Effector memory CD4-positive, alpha-beta T cell (primary cell): ENCODE measurements around the gene UGDH.

Experiments
- DNase-seq, 3 donors: peaks; one replicate each; pipeline ENCODE4 v3.0.0-alpha.2; 2020
- H3K27ac ChIP-seq: 2 replicates; pipeline ENCODE4 v1.7.0; 2013; ENCODE audit warnings: mild to moderate bottlenecking, low read length, moderate library complexity; ENCODE audit not compliant: insufficient read depth, poor library complexity, severe bottlenecking
- H3K27me3 ChIP-seq: replicated peaks from 2 replicates; pipeline ENCODE4 v1.7.0; 2013; ENCODE audit warnings: mild to moderate bottlenecking, low read length; ENCODE audit not compliant: insufficient read depth, control insufficient read depth, poor library complexity, severe bottlenecking
- H3K36me3 ChIP-seq: 2 replicates; pipeline ENCODE4 v1.7.0; 2013; ENCODE audit warnings: mild to moderate bottlenecking, low read length, moderate library complexity; ENCODE audit not compliant: control insufficient read depth, insufficient read depth
- H3K4me1 ChIP-seq: 2 replicates; pipeline ENCODE4 v1.7.0; 2013; ENCODE audit warnings: low read length, mild to moderate bottlenecking; ENCODE audit not compliant: control insufficient read depth, insufficient read depth, poor library complexity, severe bottlenecking
- H3K4me3 ChIP-seq: 2 replicates; pipeline ENCODE4 v1.7.0; 2013; ENCODE audit warnings: low read length, low read depth, mild to moderate bottlenecking; ENCODE audit not compliant: insufficient read depth, poor library complexity, severe bottlenecking
- H3K9me3 ChIP-seq: 2 replicates; pipeline ENCODE4 v1.7.0; 2013; ENCODE audit warnings: mild to moderate bottlenecking, low read length, moderate library complexity; ENCODE audit not compliant: control insufficient read depth

Gene UGDH

GRCh38 chr4:39530682-39531081 is 3.4 kb upstream of the UGDH start:
- no peak overlapping the region for H3K4me3 ChIP-seq
- H3K4me1 ChIP-seq, result peaks cover 14% of the 10 kb centered on the region
- no peak for DNase-seq
- no peaks in the 10 kb centered on the region for H3K36me3 ChIP-seq
- no peak overlapping the region for H3K27ac ChIP-seq
- no peaks in the 10 kb centered on the region for H3K9me3 ChIP-seq
- no peaks in the 10 kb centered on the region for H3K27me3 ChIP-seq

DNA sequence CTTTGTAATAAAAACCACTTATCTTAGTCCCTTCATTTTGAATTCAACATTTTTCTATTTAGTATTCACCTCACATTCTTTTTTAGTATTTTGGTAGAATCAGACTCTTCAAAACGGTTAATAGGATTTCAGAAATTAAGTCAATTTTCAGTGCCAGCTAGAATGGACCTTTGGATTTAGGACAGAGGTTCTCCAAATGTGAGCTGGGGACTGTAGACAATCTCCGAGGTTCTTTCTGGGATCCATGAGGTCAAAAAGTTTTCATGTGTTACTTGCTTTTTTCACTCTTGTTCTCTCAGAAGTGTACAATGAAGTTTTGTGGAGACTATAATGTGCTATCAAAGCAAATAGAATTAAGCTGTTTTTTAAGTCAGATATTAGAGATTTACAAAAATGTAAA is 2.3 kb upstream of the UGDH start:
- Histone ChIP-seq H3K9me3 (no peaks in the 10 kb centered on the region), H3K27me3 (no peaks in the 10 kb centered on the region), H3K4me1 (peaks cover 14% of the 10 kb centered on the region), H3K4me3 (no peak overlapping the region), H3K27ac (no peak overlapping the region), H3K36me3 (no peaks in the 10 kb centered on the region)
- DNase-seq, result no peak

DNA sequence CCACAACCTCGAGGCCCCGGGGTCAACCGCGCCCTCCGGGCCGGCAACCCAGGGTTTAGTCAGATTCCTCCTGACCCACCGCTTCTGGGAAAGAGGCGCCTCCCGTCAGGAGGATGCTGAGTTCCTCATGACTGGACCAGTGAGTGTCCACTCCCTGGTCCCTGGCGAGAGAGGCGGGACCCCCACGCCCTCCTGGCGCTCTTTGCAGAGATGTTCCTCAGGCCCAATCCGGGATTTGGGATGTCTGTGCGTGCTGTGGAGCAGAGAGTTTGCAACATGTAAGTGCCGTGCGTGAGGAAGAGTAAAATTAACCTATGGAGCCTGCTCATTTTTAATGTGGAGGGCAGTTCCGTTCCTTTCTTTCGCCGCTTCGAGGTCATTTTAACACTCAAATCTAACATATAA is 824 bp upstream of the UGDH start:
- Histone ChIP-seq H3K4me1 (peaks cover 14% of the 10 kb centered on the region), H3K4me3 (peak overlapping the region; percentile 92), H3K27me3 (no peaks in the 10 kb centered on the region), H3K36me3 (no peaks in the 10 kb centered on the region), H3K9me3 (no peaks in the 10 kb centered on the region), H3K27ac (peak overlapping the region; percentile 68)
- no peak for DNase-seq

DNA sequence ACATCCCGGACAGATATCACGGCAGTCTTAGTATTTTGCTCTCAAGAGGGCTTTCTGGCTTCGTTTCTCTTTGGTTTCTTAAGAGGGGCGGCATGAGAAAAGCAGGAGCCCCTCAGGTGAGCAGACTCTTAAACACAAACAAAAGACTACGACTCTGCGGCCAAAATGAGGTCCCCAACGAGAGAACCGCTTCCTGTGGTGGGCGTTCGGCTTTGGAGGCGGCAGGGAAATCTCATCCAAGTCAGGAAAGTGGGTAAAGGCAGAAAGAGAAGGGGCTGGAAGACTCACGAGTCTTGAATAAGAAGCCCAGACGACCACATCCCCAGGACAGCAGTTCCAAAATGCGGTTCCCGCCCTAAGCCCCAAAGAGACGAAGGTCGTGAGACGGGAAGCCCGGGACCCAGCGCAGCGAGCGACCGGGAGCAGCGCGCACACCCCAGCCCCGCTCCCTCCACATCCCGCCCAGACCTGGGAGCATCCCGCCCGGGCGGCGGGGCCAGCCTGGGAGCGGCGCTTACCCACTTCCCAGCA is 409 bp downstream of the UGDH start:
- peak in 2 of 3 donors; percentile 1 to 2 for DNase-seq
- no peaks in the 10 kb centered on the region for H3K27me3 ChIP-seq

GRCh38 chr4:39525822-39526690 is 1.2 kb downstream of the UGDH start:
- H3K36me3 ChIP-seq, result no peaks in the 10 kb centered on the region
- no peaks in the 10 kb centered on the region for H3K9me3 ChIP-seq
- no peak for DNase-seq
- H3K4me3 ChIP-seq, result peak overlapping the region; percentile 92
- no peak overlapping the region for H3K27ac ChIP-seq
- H3K4me1 ChIP-seq, result peaks cover 14% of the 10 kb centered on the region
- no peaks in the 10 kb centered on the region for H3K27me3 ChIP-seq

More for the DNA sequence above, 409 bp downstream of the UGDH start:
- Histone ChIP-seq H3K36me3 (no peaks in the 10 kb centered on the region), H3K27ac (peak overlapping the region; percentile 68), H3K9me3 (no peaks in the 10 kb centered on the region), H3K4me3 (peak overlapping the region; percentile 92), H3K4me1 (peaks cover 14% of the 10 kb centered on the region)

DNA sequence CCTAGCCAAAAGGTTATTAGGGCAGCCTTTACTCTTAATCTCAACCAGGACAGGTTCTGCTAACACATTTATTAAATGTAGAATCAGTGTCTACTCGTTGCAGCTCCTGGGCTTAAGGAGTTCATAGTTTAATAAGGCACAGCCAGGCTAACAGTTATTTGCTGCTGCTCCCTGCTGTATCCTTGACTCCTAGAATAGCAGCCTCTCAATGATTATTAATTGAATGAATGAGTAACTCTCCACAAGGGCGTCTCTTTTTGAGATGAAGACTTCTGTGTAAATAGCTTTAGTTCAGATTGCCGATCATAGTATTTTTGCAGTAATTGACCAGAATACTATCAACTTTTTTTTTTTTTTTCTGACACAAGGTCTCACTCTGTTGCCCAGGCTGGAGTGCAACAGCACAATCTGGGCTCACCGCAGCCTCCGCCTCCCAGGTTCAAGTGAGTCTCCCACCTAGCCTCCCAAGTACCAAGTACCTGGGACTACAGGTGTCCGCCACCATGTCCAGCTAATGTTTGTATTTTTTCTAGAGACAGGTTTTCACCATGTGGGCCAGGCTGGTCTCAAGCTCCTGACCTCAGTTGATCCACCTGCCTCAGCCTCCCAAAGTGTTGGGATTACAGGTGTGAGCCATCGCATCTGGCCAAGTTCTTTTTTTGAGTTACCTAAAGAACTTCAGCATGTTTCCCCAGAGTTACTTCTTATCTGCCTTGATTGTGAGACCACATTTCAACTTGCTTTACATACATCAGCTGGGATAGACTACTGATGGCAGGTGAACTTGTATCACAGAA is 2.9 kb downstream of the UGDH start:
- peaks cover 14% of the 10 kb centered on the region for H3K4me1 ChIP-seq
- no peak for DNase-seq
- no peaks in the 10 kb centered on the region for H3K36me3 ChIP-seq
- H3K4me3 ChIP-seq, result no peak overlapping the region
- H3K27me3 ChIP-seq, result no peaks in the 10 kb centered on the region
- no peaks in the 10 kb centered on the region for H3K9me3 ChIP-seq
- H3K27ac ChIP-seq, result no peak overlapping the region

DNA sequence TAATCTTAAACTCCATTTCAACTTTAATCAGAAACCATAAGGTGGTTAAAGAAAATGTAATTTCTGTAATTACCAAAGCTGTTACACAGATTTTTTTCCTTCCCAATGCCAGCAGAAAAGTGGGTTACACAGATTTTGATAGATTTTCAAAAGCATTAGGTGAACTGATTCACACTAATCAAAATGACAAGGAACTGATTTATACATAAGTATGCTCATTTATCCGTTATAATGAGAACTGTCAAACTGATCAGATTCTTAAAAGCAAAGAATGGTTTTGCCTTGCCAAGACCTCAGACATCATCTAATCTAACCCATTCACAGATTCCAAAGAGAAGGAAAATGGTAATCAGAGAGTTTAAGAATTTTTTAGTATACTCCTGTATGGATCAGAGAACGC is 5.2 kb downstream of the UGDH start:
- Histone ChIP-seq H3K4me1 (peaks cover 8% of the 10 kb centered on the region), H3K27ac (no peak overlapping the region), H3K36me3 (no peaks in the 10 kb centered on the region), H3K27me3 (no peaks in the 10 kb centered on the region), H3K4me3 (no peak overlapping the region), H3K9me3 (no peaks in the 10 kb centered on the region)
- DNase-seq, result no peak

DNA sequence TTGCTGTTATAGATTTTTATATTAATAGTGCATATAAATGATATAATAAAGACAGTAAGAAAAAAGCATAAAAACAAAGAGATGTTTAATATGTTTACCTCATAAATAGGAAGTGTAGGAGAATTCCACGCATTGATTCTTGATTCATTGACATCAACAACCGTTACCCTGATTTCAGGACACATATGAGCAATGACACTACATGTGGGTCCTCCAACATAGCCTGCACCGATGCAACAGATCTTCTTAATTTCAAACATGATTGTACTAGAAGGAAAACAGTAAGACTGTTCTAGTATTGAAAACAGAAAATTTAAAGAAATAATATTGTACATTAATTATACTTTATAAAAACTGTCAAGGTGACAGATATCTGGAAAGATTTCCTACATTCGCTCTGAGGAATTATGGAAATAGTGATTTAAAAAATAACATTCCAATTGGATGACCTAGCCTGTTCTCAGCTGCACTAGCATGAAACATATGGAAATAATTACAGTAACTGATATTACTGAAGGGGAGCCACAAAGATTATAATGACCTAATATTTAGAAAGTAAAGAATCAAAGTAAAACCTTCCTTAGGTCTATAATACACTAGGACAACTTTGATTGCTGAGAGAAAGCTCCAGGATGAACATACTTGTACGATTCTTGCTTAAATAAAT is 5.9 kb downstream of the UGDH start:
- H3K4me1 ChIP-seq, result peaks cover 4% of the 10 kb centered on the region
- H3K36me3 ChIP-seq, result no peaks in the 10 kb centered on the region
- H3K9me3 ChIP-seq, result no peaks in the 10 kb centered on the region
- no peak for DNase-seq
- no peak overlapping the region for H3K4me3 ChIP-seq
- no peaks in the 10 kb centered on the region for H3K27me3 ChIP-seq
- no peak overlapping the region for H3K27ac ChIP-seq

- no peak overlapping the region for H3K4me3 ChIP-seq
- no peaks in the 10 kb centered on the region for H3K36me3 ChIP-seq
- H3K27me3 ChIP-seq, result no peaks in the 10 kb centered on the region
- H3K4me1 ChIP-seq, result no peaks in the 10 kb centered on the region
- no peaks in the 10 kb centered on the region for H3K9me3 ChIP-seq
- no peak for DNase-seq
- no peak overlapping the region for H3K27ac ChIP-seq
These were observed 8.8 kb downstream of the UGDH start for GRCh38 chr4:39518484-39518883.
